DND-41 (cell line): ENCODE measurements around the gene SLC24A3.

Source experiments
- ATAC-seq: fragments of 200-7000 bp; cut with Tn5 transposase; 3 replicates; pipeline ENCODE4 v1.9.1; 2021; ENCODE audit warnings: low read depth; ENCODE audit not compliant: insufficient read depth
- DNase-seq: peaks from one replicate; pipeline ENCODE4 v3.0.0-alpha.2; 2020
- H2AFZ ChIP-seq: 2 replicates; pipeline ENCODE4 v1.6.0; 2012; ENCODE audit warnings: low read depth, low read length
- H3K27ac ChIP-seq: 2 replicates; pipeline ENCODE4 v1.5.1; 2012; ENCODE audit warnings: low read length, inconsistent platforms
- H3K27me3 ChIP-seq: fragments of 200-600 bp; sonication (generic); 2 replicates; pipeline ENCODE4 v1.6.0; 2012; ENCODE audit warnings: low read length, mild to moderate bottlenecking, inconsistent platforms; ENCODE audit not compliant: insufficient read depth, poor library complexity
- H3K36me3 ChIP-seq: 2 replicates; pipeline ENCODE4 v1.5.1; 2012; ENCODE audit warnings: low read length, inconsistent platforms; ENCODE audit not compliant: insufficient read depth
- H3K4me1 ChIP-seq: 2 replicates; pipeline ENCODE4 v1.5.1; 2012; ENCODE audit warnings: mild to moderate bottlenecking, low read length; ENCODE audit not compliant: insufficient read depth
- H3K4me2 ChIP-seq: 2 replicates; pipeline ENCODE4 v1.6.0; 2012; ENCODE audit warnings: mild to moderate bottlenecking, moderate library complexity, low read length, inconsistent platforms; ENCODE audit not compliant: insufficient read depth
- H3K4me3 ChIP-seq, 2 experiments: fragments of 200-600 bp in 1 of 2; shearing (Covaris generic) in 1 of 2; 2 replicates each; pipeline ENCODE4 v1.5.1; 2012 to 2016; ENCODE audit warnings: inconsistent platforms in 2 of 2, low read length in 2 of 2, mild to moderate bottlenecking in 2 of 2, low read depth in 1 of 2, moderate library complexity in 1 of 2
- H3K79me2 ChIP-seq: 2 replicates; pipeline ENCODE4 v1.6.0; 2012; ENCODE audit warnings: low read length, inconsistent platforms; ENCODE audit not compliant: insufficient read depth
- H3K9ac ChIP-seq: 2 replicates; pipeline ENCODE4 v1.6.0; 2012; ENCODE audit warnings: low read depth, mild to moderate bottlenecking, inconsistent platforms, low read length, moderate library complexity
- H3K9me3 ChIP-seq: 2 replicates; pipeline ENCODE4 v1.5.1; 2012; ENCODE audit warnings: low read length, moderate library complexity, mild to moderate bottlenecking, inconsistent platforms; ENCODE audit not compliant: insufficient read depth, severe bottlenecking
- H4K20me1 ChIP-seq: 2 replicates; pipeline ENCODE4 v1.6.0; 2012; ENCODE audit warnings: low read length; ENCODE audit not compliant: insufficient read depth
- EZH2 ChIP-seq: IDR thresholded peaks from 3 replicates; pipeline ENCODE4 v1.6.1; 2012; ENCODE audit warnings: borderline replicate concordance, low read depth, mild to moderate bottlenecking, moderate library complexity, low read length, inconsistent platforms; ENCODE audit not compliant: severe bottlenecking
- TF ChIP-seq, protein P1 (sequence below): IDR thresholded peaks from 2 replicates; pipeline ENCODE4 v1.5.1; 2012; ENCODE audit warnings: borderline replicate concordance, low read length, moderate library complexity, mild to moderate bottlenecking; ENCODE audit not compliant: poor library complexity, severe bottlenecking; ENCODE audit errors: extremely low read depth

Gene SLC24A3

DNA sequence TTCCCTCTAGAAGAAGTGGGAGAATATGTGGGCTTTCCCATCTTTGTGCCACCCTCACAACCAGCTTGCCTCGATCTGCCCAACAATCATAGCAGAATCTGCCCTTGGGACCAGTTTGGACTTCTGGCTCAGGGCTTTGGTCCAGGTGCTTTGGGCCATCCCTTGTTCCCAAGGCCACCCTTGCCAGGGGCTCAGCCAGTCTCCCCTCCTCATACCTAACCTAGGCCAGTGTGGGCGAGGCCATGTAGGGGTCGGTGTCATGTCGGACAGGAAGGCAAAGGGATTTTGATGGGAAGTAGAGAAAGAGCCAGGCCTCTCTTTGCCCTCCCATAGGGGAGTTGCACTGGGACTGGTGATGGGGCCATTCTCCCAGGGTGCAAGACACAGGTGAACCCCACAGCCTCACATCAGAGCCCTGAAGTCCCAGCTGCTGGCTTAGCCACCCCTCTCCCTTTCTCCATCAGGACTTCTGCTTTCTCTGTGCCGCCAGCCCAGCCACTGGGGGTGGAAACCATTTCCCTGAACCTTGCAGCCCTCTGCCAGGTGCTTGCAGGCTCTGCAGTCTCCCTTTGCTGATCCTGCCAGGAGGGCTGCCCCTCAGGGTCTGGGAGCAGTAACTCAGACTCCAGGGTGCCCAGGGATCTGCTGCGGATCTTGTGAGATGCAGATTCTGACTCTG is 60.7 kb downstream of the SLC24A3 start:
- no peaks in the 10 kb centered on the region for H3K9me3 ChIP-seq
- no peak for DNase-seq
- H3K79me2 ChIP-seq = no peaks in the 10 kb centered on the region
- no peak overlapping the region for H3K9ac ChIP-seq
- TF ChIP-seq, protein P1, sequence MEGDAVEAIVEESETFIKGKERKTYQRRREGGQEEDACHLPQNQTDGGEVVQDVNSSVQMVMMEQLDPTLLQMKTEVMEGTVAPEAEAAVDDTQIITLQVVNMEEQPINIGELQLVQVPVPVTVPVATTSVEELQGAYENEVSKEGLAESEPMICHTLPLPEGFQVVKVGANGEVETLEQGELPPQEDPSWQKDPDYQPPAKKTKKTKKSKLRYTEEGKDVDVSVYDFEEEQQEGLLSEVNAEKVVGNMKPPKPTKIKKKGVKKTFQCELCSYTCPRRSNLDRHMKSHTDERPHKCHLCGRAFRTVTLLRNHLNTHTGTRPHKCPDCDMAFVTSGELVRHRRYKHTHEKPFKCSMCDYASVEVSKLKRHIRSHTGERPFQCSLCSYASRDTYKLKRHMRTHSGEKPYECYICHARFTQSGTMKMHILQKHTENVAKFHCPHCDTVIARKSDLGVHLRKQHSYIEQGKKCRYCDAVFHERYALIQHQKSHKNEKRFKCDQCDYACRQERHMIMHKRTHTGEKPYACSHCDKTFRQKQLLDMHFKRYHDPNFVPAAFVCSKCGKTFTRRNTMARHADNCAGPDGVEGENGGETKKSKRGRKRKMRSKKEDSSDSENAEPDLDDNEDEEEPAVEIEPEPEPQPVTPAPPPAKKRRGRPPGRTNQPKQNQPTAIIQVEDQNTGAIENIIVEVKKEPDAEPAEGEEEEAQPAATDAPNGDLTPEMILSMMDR = no peak
- no peak for TF ChIP-seq EZH2
- ATAC-seq = no peak
- no peaks in the 10 kb centered on the region for H3K27me3 ChIP-seq
- no peaks in the 10 kb centered on the region for H3K36me3 ChIP-seq
- H3K4me1 ChIP-seq = no peaks in the 10 kb centered on the region
- H2AFZ ChIP-seq = no peak overlapping the region
- no peak overlapping the region for H3K4me2 ChIP-seq
- H3K4me3 ChIP-seq = no peak overlapping the region
- H3K27ac ChIP-seq = no peak overlapping the region
- H4K20me1 ChIP-seq = no peaks in the 10 kb centered on the region

DNA sequence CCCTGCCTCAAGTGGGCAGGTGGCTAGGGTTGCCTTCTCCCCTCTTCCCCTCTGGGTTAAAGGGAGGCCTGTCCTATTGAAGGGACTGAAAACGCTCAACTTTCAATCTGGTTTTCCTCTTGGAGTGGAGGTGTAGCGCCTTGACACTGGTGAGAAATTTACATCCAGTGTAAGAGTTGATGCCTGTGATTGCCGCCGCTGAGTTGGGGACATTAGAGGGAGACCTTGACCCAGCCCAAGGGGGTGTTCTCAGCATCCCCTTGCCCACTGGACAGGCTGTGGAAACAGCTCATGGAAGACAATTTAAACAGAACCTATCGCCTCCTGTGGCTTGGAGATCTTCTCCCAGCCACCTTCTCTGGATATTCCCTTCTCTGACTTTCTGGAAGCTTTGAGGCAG is 61.6 kb downstream of the SLC24A3 start:
- TF ChIP-seq, protein P1 = no peak
- no peak for TF ChIP-seq EZH2
- H3K27me3 ChIP-seq = no peaks in the 10 kb centered on the region
- no peak overlapping the region for H3K9ac ChIP-seq

DNA sequence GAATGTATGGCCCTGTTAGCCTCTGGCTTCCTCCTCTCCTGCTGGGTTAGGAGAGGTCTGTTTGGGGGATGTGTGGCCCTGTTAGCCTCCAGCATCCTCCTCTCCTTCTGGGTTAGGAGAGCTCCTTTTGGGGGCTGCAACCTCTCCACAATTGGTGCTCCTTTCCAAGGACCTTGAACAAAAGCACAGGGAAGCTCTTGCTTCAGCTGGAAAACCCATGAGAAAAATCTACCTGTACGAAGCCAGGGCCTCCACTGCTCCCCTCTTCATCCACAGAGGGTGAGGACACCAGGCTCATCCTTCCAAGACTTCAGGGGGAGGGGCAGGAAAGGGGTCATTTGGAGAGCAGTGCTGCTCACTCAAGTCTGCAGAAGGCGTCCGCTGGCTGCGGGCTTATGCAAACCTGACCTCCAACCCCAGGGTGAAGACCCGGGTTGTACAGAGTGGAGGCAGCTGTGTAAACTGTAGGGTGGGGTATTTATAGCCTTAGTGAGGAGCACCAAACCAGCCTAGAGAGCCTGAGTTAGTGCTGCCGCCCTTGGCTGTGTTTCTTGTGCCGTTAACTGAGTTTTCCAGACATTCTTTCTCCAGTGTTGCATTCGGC is 62.1 kb downstream of the SLC24A3 start:
- Histone ChIP-seq H3K4me3 (no peak overlapping the region), H3K79me2 (no peaks in the 10 kb centered on the region), H2AFZ (no peak overlapping the region), H3K27me3 (no peaks in the 10 kb centered on the region), H4K20me1 (no peaks in the 10 kb centered on the region), H3K36me3 (no peaks in the 10 kb centered on the region), H3K27ac (no peak overlapping the region), H3K4me1 (no peaks in the 10 kb centered on the region), H3K9me3 (no peaks in the 10 kb centered on the region), H3K4me2 (no peak overlapping the region), H3K9ac (no peak overlapping the region)
- no peak for ATAC-seq
- TF ChIP-seq, protein P1 = no peak
- no peak for TF ChIP-seq EZH2
- DNase-seq = no peak

More for the DNA sequence above, 61.6 kb downstream of the SLC24A3 start:
- H3K79me2 ChIP-seq = no peaks in the 10 kb centered on the region
- H3K4me3 ChIP-seq = no peak overlapping the region
- H4K20me1 ChIP-seq = no peaks in the 10 kb centered on the region
- DNase-seq = no peak
- no peak for ATAC-seq
- no peak overlapping the region for H3K4me2 ChIP-seq
- H3K4me1 ChIP-seq = no peaks in the 10 kb centered on the region
- no peaks in the 10 kb centered on the region for H3K36me3 ChIP-seq
- no peak overlapping the region for H2AFZ ChIP-seq
- no peaks in the 10 kb centered on the region for H3K9me3 ChIP-seq
- no peak overlapping the region for H3K27ac ChIP-seq
